C4-2B (cell line): ENCODE data around the gene NFIB.

Experiments used
- CTCF ChIP-seq: fragments of 450-650 bp; conservative IDR thresholded peaks from 2 replicates; pipeline ENCODE4 v1.5.1; 2017; ENCODE audit warnings: mild to moderate bottlenecking
- ZFX ChIP-seq: fragments of 450-650 bp; IDR thresholded peaks from 2 replicates; pipeline ENCODE4 v1.6.1; 2017

DNA sequence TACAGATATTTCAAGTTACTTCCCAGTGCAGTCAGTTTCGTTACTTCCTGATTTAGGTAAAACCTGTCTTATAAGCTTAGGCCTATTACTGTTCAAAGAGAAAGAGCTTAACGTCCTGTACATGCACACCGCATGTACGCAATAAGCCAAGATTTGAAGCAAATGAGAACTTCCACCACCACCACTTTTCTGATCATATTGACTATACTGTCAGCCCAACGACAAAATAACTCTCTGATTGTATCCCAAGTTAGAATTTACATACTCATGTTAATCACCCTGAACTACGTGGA is 5.1 kb downstream of the NFIB start:
- TF ChIP-seq CTCF = no peak
- TF ChIP-seq ZFX = no peak
